Gastroesophageal sphincter (tissue), 3 donors: ENCODE measurements around the gene TFAP2B.

Experiments used
- CTCF ChIP-seq, 4 experiments: fragments of 200-600 bp in 2 of 4; fragments of 450-650 bp in 2 of 4; sonication (generic) in 1 of 4; IDR thresholded peaks; one replicate each; pipeline ENCODE4 v1.5.1; 2017 to 2019; ENCODE audit warnings: antibody characterized with exemption in 4 of 4, mild to moderate bottlenecking in 2 of 4, moderate library complexity in 2 of 4
- POLR2A ChIP-seq, 2 donors: fragments of 450-650 bp; IDR thresholded peaks; one replicate each; pipeline ENCODE4 v1.6.1; 2017; ENCODE audit warnings: antibody characterized with exemption in 2 of 2, mild to moderate bottlenecking in 2 of 2, moderate library complexity in 1 of 2

- TF ChIP-seq CTCF (IDR thresholded peaks at IDR 0.05) (no peak), POLR2A (IDR thresholded peaks at IDR 0.05) (no peak)
Measured at GRCh38 chr6:50829049-50829448, 10.4 kb downstream of the TFAP2B start.
